Limb (tissue), 2 donors: Measurements from ENCODE around the gene ARHGAP6.
"Not testable (repeated sequence)": the region's sequence is repeated elsewhere in the genome, so short reads cannot be mapped to it uniquely, and the experiment has no call there.

Experiments
- DNase-seq, 2 donors: peaks; one replicate each; pipeline ENCODE4 v3.0.0-alpha.2; 2016; ENCODE audit errors: extremely low spot score in 2 of 2

The ARHGAP6 gene

GRCh38 chrX:11641349-11642065 lies 24.2 kb downstream of the ARHGAP6 start:
- DNase-seq, result no peak

GRCh38 chrX:11640089-11640488 lies 25.6 kb downstream of the ARHGAP6 start:
- DNase-seq, result no peak

DNA sequence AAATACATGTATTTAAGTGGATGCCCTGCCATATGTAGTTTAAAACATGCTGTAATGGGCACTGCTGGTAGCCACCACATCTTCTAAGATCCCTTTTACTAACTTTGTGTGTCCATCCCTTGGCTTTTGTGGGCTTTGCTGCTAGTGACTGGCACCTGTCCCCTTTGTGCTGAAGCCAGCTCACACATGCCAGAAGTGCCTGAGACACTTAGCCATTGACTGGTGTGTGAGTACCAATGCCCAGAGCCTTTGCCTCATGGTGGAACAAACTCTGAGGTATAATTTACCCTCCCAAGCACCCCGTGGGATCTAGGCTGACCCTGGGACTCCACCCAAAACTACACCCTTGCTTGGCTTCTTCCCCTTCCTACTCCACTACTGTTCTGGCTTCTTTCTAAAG lies 33.0 kb downstream of the ARHGAP6 start:
- no peak for DNase-seq

DNA sequence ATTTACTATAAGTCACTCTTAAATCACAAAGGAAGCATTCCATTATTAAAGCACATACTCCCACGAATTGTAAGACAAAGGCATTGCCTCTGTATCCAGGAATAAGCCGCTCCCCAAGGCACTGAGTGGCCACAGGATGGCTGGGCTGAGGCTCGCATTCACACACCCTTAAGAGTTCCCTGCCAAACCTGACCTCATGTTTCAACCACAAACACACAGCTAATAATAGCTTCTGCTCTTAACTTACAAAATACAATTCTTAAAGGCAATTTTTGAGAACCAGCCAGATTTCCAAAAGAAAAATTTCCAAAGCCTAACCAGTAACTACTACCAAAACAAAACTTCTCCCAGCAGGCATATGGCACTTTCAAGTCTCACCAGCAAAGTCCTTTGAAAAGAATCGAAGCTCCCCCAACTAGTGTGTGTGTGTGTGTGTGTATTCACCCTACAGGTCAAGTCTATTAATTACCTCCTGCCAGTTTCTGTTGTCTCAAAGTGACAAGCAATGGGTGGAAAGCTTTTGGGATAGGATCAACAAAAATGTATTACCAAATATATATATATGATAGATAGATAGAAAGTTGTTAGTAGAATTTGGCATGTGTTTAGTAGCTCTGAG lies 36.0 kb downstream of the ARHGAP6 start:
- peak in 1 of 2 donors; percentile 19 for DNase-seq

DNA sequence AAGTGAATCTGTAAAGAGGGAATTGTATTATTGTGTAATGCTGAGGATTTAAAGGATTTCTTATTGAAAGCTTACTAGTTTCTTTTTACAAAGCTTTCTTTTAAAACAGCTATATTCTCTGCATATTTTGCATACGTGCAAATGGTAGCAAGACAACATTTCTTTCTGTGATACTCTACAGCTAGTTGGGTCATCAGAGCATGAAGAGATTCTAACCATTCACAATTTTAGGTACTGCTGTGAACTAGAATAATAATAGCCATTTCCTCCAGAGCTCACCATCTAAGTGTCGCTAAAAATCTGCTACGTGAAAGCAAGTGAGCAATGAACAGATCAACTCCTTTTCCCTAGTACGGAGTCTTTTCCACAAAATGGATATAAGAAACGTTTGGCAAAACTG lies 37.3 kb downstream of the ARHGAP6 start:
- DNase-seq, result no peak

GRCh38 chrX:11626351-11626750 lies 39.4 kb downstream of the ARHGAP6 start:
- no peak for DNase-seq

DNA sequence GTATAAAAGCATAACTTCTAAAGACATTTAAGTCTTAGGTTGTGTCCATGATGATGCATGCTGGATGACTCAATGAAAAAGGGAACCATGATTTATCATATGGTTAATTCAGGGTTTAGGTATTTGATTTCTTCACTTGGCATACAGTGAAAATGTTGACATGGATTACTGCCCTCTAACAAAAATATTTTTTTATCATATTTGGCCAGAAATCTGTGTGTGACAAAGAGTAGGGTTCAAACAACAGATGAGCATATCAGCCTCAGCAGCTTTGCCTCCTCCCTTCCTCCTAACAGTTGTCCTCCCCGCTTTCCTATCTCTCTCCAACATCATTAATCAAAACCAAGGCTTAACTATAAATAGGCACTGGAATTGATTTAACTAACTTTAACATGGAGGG lies 46.3 kb downstream of the ARHGAP6 start:
- no peak for DNase-seq

GRCh38 chrX:11614253-11614652 lies 51.5 kb downstream of the ARHGAP6 start:
- not testable (repeated sequence) for DNase-seq

DNA sequence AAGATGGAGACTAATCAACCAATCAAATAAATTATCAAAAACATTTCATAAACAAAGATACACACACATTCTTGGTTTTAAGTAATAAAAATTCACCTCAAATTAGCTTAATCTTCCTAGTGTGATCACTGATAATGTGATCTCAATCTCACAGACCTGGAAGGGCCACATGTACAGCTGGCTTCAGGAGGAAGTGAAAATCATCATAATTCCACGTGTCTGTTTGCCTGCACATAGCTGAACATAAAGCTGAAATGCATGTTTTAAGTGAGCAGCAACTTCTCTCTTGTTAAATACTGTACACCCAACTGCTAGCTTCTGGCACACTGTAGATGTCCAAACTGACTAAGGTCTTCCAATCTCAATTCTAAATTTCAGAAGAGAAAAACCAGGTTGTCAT lies 53.8 kb downstream of the ARHGAP6 start:
- DNase-seq, result no peak

DNA sequence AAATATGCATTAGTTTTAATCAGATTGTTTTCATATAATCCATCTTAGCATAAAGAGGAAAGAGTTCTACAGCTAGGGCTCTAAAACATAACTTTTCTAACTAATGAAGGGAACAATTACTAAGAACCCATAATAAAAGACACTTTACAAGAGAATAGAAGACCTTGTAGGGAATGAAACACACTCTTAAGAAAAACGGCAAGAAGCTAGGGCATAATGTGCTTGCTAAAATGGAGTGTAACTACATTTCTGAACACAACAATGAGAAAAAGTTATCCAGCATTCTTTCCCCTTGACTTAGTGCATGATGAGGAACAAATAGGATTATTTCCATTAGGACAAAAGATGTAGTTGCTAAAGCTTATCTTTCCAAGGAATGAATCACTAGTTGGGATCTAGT lies 54.6 kb downstream of the ARHGAP6 start:
- DNase-seq, result no peak

DNA sequence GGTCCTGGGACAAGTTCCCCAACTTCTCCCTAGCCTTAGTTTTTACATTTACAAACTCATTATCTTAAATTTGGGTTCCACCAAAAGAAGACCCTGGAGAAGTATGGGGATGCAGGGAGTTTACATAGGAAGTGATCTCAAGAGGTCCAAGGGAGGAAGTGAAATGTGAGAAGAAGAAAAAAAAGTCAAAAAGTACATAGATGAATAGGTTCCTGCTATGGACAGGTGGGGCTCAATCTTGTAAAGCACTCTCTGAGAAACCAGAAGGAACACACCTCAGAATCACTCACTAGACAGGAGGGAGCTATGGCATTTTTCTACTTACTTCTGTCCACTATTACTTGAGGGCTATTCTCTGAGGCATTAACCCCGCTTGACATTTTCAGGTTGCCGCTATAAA lies 56.6 kb downstream of the ARHGAP6 start:
- DNase-seq, result no peak

- no peak for DNase-seq
These were observed 59.3 kb downstream of the ARHGAP6 start for GRCh38 chrX:11606408-11606807.

DNA sequence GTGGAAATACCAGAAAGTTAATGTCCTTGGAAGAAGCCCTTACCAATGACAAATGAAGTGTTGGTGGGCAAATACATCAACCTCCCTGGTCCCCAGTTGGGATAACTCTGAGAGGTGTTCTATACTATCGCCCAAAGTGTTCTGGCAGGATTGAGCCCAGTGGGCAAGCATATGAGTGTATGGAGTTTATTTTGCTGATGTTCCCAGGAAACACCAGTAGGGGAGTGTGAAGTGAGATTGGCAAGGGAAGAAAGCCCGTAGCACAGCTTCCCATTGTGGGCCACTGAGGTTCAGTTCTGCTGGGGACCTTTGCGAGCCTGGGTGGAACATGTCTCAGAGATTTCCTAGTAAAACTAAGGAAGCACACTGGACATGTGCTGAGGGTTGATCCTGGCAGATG lies 65.1 kb downstream of the ARHGAP6 start:
- DNase-seq, result no peak

- DNase-seq, result no peak
These were observed 68.2 kb downstream of the ARHGAP6 start for GRCh38 chrX:11597479-11597878.

DNA sequence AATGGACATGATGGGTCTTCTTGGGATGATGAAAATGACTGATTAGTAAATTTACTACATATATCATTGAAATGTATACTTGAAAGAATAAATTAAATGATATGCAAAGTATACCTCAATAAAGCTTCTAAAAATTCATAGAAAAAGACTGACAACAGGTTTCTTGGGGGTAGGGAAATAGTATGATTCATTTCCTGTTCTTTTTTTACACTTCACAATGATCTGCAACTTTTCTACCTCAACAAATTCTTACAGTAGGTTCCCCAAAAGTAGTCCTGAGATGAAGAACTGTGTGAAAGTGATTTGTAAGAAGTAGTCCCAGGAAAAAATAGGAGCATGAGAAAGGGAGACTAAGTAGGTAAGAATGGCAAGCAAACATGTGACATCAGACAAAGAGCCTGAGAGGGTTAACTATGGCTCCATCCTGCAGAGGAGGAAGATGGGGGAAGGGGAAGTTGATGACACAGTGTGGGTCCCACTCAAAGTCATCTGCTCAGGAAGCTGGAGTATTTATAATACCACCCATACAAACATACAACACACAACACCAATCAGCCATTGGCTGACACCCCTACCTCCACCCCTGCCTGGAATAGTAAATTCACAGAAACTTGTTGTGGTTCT lies 73.9 kb downstream of the ARHGAP6 start:
- no peak for DNase-seq

DNA sequence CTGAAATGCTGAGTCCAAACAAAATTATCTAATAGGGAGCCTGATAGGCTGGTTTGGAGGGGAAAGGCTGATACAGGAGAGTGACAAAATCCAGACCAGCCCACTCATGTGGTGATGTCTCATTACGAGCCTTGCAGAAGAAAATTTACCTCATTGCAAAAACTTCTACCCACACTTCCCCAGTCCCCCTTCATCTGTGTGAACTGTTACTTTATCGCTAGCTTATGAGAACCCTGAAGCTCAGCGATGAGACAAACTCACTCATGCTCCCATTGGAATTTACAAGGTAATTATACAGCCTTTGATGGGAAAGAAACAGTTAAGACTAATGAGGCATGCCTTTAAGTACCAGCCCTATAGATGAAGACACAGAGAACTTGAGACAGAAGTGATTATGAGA lies 76.1 kb downstream of the ARHGAP6 start:
- no peak for DNase-seq

- no peak for DNase-seq
These were observed 77.6 kb downstream of the ARHGAP6 start for GRCh38 chrX:11588097-11588496.

DNA sequence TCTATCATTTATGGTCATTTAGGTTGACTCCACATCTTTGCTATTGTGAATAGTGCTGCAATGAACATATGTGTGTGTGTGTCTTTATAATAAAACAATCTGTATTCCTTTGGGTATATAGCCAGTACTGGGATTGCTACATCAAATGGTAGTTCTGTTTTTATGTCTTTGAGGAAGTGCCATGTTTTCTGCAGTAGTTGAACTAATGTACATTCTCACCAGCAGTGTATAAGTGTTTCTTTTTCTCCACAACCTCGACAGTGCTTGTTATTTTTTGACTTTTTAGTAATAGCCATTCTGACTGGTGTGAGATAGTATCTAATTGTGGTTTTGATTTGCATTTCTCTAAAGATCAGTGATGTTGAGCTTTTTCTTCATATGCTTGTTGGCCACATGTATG lies 80.5 kb downstream of the ARHGAP6 start:
- DNase-seq, result no peak

- no peak for DNase-seq
These were observed 84.9 kb downstream of the ARHGAP6 start for GRCh38 chrX:11580789-11581188.

DNA sequence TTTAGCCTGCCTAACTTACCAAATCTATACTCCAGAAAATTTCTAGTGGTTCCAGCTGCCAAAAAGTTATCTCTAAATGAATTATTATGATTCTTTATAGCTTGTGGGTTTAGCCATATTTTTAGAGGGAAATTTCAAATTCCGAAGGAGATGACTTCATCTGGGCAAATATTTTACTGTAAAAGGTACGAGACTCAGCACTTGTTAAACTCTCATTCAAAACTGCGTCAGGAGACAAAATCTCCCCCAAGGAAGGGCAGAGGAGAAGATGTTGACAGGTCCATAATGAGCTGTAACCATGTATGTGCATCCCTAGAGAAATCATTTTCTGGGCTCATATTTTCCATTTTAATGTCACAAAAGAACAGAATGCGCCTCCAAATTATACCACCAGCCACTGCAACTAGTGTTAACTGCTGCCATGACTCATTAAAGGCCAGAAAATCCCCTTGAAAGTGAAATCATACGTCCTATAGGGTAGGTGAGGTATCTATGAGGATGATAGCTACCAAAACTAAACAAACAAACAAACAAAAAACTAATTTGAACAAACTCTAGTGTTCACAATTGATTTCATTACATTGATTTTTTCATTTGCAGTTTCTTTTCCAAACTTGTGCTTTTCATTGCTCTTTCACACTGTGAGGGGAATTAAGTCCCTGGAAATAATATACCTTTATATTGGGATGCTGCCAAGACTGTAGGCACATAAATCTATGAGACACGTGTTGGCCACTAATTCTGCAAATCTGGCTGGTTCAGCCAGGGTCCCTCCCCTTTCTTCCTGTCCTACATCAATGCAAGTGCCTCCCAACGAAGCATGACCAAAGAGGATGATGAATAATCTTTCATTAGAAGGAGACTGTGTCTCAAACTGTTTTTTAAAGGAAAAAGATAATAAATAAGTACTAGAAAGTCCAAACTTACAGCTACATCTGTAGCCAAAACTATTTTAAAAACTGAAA lies 85.8 kb downstream of the ARHGAP6 start:
- DNase-seq, result no peak

- not testable (repeated sequence) for DNase-seq
These were observed 87.4 kb downstream of the ARHGAP6 start for GRCh38 chrX:11578301-11578700.

GRCh38 chrX:11577603-11578002 lies 88.1 kb downstream of the ARHGAP6 start:
- no peak for DNase-seq
